Spinal cord (tissue), 10 donors: ENCODE data around the gene NFIB. TPM values are rescaled to one million over a fixed set of nuclear protein-coding genes. Genes with fewer than 3 reads are reported as not detected.

ENCODE experiments used
- DNase-seq, 6 donors: peaks; one replicate each; pipeline versions ENCODE4 v3.0.0 to v3.0.0-alpha.2; 2013 to 2015; ENCODE audit warnings: low spot score in 6 of 6, low read depth in 4 of 6
- H3K27ac ChIP-seq: one replicate; pipeline ENCODE4 v1.5.1; 2013; ENCODE audit warnings: low read depth, low read length, control low read depth
- H3K27me3 ChIP-seq: one replicate; pipeline ENCODE4 v1.6.1; 2013; ENCODE audit warnings: low read length; ENCODE audit not compliant: control insufficient read depth, insufficient read depth
- H3K36me3 ChIP-seq: one replicate; pipeline ENCODE4 v1.6.1; 2013; ENCODE audit warnings: low read length; ENCODE audit not compliant: control insufficient read depth, insufficient read depth
- H3K4me1 ChIP-seq: one replicate; pipeline ENCODE4 v1.6.1; 2013; ENCODE audit warnings: low read length; ENCODE audit not compliant: control insufficient read depth, insufficient read depth
- H3K4me3 ChIP-seq: one replicate; pipeline ENCODE4 v1.5.1; 2013; ENCODE audit warnings: low read depth, low read length, control low read depth
- H3K9me3 ChIP-seq: one replicate; pipeline ENCODE4 v1.6.1; 2013; ENCODE audit warnings: low read length; ENCODE audit not compliant: control insufficient read depth, insufficient read depth
- WGBS: methylation state at CpG from one replicate; pipeline ENCODE4 v1.1.5; 2013; ENCODE audit warnings: missing lambda C conversion rate; ENCODE audit not compliant: insufficient coverage; 5-methylcytosine and 5-hydroxymethylcytosine counted together
- polyA plus RNA-seq, 2 donors: library from polyadenylated mRNA; unstranded; fragments of 120-200 nt; gene quantifications; one replicate each; pipeline ENCODE4 v1.2.1, GENCODE V29; 2013; ENCODE audit not compliant: insufficient read length in 2 of 2
- total RNA-seq, 2 donors: library from RNA; depleted of rRNA in 1 of 2; stranded (reverse); fragments of 120-200 nt in 1 of 2; fragments of >200 nt in 1 of 2; gene quantifications; one replicate each; pipeline versions ENCODE4 v1.2.3 to v1.2.4, GENCODE V29; 2013 to 2014
- donor health status: healthy.

The NFIB gene
- total and polyA plus RNA-seq, 4 donors: 56.4 to 97.5 (median 90.0) TPM

GRCh38 chr9:14215614-14216013, 98.3 kb downstream of the NFIB start:
- no peaks in the 10 kb centered on the region for H3K9me3 ChIP-seq
- peaks cover 6% of the 10 kb centered on the region for H3K4me1 ChIP-seq

GRCh38 chr9:14214693-14215092, 99.2 kb downstream of the NFIB start:
- Histone ChIP-seq H3K36me3 (no peaks in the 10 kb centered on the region), H3K27me3 (no peaks in the 10 kb centered on the region), H3K4me1 (peaks cover 3% of the 10 kb centered on the region), H3K9me3 (no peaks in the 10 kb centered on the region), H3K27ac (no peak overlapping the region), H3K4me3 (no peak overlapping the region)
- DNase-seq: no peak
- no CpG with 5 or more reads among the region's 2 CpGs for WGBS

More at GRCh38 chr9:14215614-14216013, 98.3 kb downstream of the NFIB start:
- H3K27ac ChIP-seq: no peak overlapping the region
- H3K27me3 ChIP-seq: no peaks in the 10 kb centered on the region
- peak in 1 of 6 donors; percentile 35 for DNase-seq
- WGBS: no CpG with 5 or more reads among the region's 1 CpG
- H3K4me3 ChIP-seq: no peak overlapping the region
- no peaks in the 10 kb centered on the region for H3K36me3 ChIP-seq

- WGBS: 90% methylated on average over 2 of the region's 3 CpGs
Measured at GRCh38 chr9:14214065-14214684, 99.8 kb downstream of the NFIB start.

GRCh38 chr9:14213504-14213903, 100.4 kb downstream of the NFIB start:
- no peaks in the 10 kb centered on the region for H3K36me3 ChIP-seq
- peaks cover 3% of the 10 kb centered on the region for H3K4me1 ChIP-seq
- H3K4me3 ChIP-seq: no peak overlapping the region
- 100% methylated on average over 2 of the region's 2 CpGs for WGBS
- H3K27me3 ChIP-seq: no peaks in the 10 kb centered on the region
- no peak for DNase-seq
- H3K27ac ChIP-seq: peak overlapping the region; percentile 12
- no peaks in the 10 kb centered on the region for H3K9me3 ChIP-seq

More at GRCh38 chr9:14214065-14214684, 99.8 kb downstream of the NFIB start:
- DNase-seq: no peak
- Histone ChIP-seq H3K4me3 (no peak overlapping the region), H3K27me3 (no peaks in the 10 kb centered on the region), H3K4me1 (peaks cover 3% of the 10 kb centered on the region), H3K27ac (no peak overlapping the region), H3K9me3 (no peaks in the 10 kb centered on the region), H3K36me3 (no peaks in the 10 kb centered on the region)

GRCh38 chr9:14212697-14213420, 101.1 kb downstream of the NFIB start:
- H3K27me3 ChIP-seq: no peaks in the 10 kb centered on the region
- DNase-seq: no peak
- WGBS: 100% methylated on average over 2 of the region's 5 CpGs
- H3K4me1 ChIP-seq: peaks cover 3% of the 10 kb centered on the region
- no peaks in the 10 kb centered on the region for H3K36me3 ChIP-seq
- H3K27ac ChIP-seq: peak overlapping the region; percentile 12
- no peak overlapping the region for H3K4me3 ChIP-seq
- H3K9me3 ChIP-seq: no peaks in the 10 kb centered on the region

GRCh38 chr9:14212077-14212476, 101.9 kb downstream of the NFIB start:
- H3K27ac ChIP-seq: no peak overlapping the region
- no peaks in the 10 kb centered on the region for H3K36me3 ChIP-seq
- H3K27me3 ChIP-seq: no peaks in the 10 kb centered on the region
- no peaks in the 10 kb centered on the region for H3K9me3 ChIP-seq
- no peak overlapping the region for H3K4me3 ChIP-seq
- DNase-seq: no peak
- WGBS: no CpG with 5 or more reads among the region's 1 CpG
- H3K4me1 ChIP-seq: peaks cover 7% of the 10 kb centered on the region

GRCh38 chr9:14211564-14211963, 102.4 kb downstream of the NFIB start:
- WGBS: 44% methylated on average over 2 of the region's 6 CpGs
- no peak overlapping the region for H3K4me3 ChIP-seq
- no peaks in the 10 kb centered on the region for H3K36me3 ChIP-seq
- H3K4me1 ChIP-seq: peaks cover 7% of the 10 kb centered on the region
- no peaks in the 10 kb centered on the region for H3K9me3 ChIP-seq
- H3K27ac ChIP-seq: no peak overlapping the region
- no peaks in the 10 kb centered on the region for H3K27me3 ChIP-seq
- no peak for DNase-seq

- Histone ChIP-seq H3K27ac (no peak overlapping the region), H3K36me3 (no peaks in the 10 kb centered on the region), H3K9me3 (no peaks in the 10 kb centered on the region), H3K4me1 (peaks cover 7% of the 10 kb centered on the region), H3K4me3 (no peak overlapping the region), H3K27me3 (no peaks in the 10 kb centered on the region)
- no peak for DNase-seq
- WGBS: 90% methylated on average over 2 of the region's 3 CpGs
Measured at GRCh38 chr9:14210428-14210827, 103.5 kb downstream of the NFIB start.

- no peaks in the 10 kb centered on the region for H3K36me3 ChIP-seq
- no peaks in the 10 kb centered on the region for H3K9me3 ChIP-seq
- no peak overlapping the region for H3K27ac ChIP-seq
- no peaks in the 10 kb centered on the region for H3K27me3 ChIP-seq
- peaks cover 7% of the 10 kb centered on the region for H3K4me1 ChIP-seq
- peak in 2 of 6 donors; percentile 45 to 62 for DNase-seq
- 100% methylated on average over 1 of the region's 8 CpGs for WGBS
- H3K4me3 ChIP-seq: no peak overlapping the region
Measured at GRCh38 chr9:14209399-14210345, 104.3 kb downstream of the NFIB start.
